Stimulated activated naive B cell treated with anti-CD40 and anti-IgM and Interleukin-4, amounts not matched to agents 10 μg/mL and 1 μg/mL and 100 μg/mL, for 72 hours (primary cell): ENCODE results near the gene ZSCAN5A.
A peak's percentile ranks its signal among the peaks of the same experiment; 100 is the strongest.
"Not testable (repeated sequence)": the region's sequence is repeated elsewhere in the genome, so short reads cannot be mapped to it uniquely, and the experiment has no call there.

Source experiments
- ATAC-seq, 2 donors: fragments of 150-1000 bp; cut with Tn5 transposase; replicated peaks; 2 replicates each; pipeline ENCODE4 v1.10.0; 2021; ENCODE audit warnings: moderate library complexity in 1 of 2
- DNase-seq: peaks from one replicate; pipeline ENCODE4 v3.0.0; 2021
- H3K27ac Mint-ChIP-seq: one replicate; pipeline ENCODE4 v1.8.0; 2022; ENCODE audit warnings: mild to moderate bottlenecking, mixed read lengths
- H3K27me3 Mint-ChIP-seq, 2 donors: one replicate each; pipeline ENCODE4 v1.8.0; 2022; ENCODE audit warnings: mixed read lengths in 2 of 2
- H3K36me3 Mint-ChIP-seq, 2 donors: one replicate each; pipeline ENCODE4 v1.8.0; 2022; ENCODE audit warnings: mixed read lengths in 2 of 2, mild to moderate bottlenecking in 1 of 2
- H3K4me1 Mint-ChIP-seq, 2 donors: one replicate each; pipeline ENCODE4 v1.8.0; 2022; ENCODE audit warnings: mixed read lengths in 2 of 2, mild to moderate bottlenecking in 1 of 2
- H3K4me3 Mint-ChIP-seq, 2 donors: one replicate each; pipeline ENCODE4 v1.8.0; 2022; ENCODE audit warnings: mild to moderate bottlenecking in 2 of 2, mixed read lengths in 2 of 2, moderate library complexity in 1 of 2
- H3K9me3 Mint-ChIP-seq, 2 donors: one replicate each; pipeline ENCODE4 v1.8.0; 2022; ENCODE audit warnings: mixed read lengths in 2 of 2, mild to moderate bottlenecking in 1 of 2

The ZSCAN5A gene

GRCh38 chr19:56272161-56272798 lies 42.4 kb downstream of the ZSCAN5A start, which contains the start of gene EDDM13:
TSS of gene EDDM13 (plus strand) at chr19:56272748. CDS start at chr19:56272835, 87 bp downstream.
- no peaks in the 10 kb centered on the region for H3K4me1 Mint-ChIP-seq
- H3K27me3 Mint-ChIP-seq: no peaks in the 10 kb centered on the region
- peaks cover 14 to 27% of the 10 kb centered on the region in 2 donors for H3K36me3 Mint-ChIP-seq
- ATAC-seq: no peak
- no peaks in the 10 kb centered on the region for H3K9me3 Mint-ChIP-seq
- H3K4me3 Mint-ChIP-seq: no peak within 1 kb of the TSS
- no peak within 1 kb of the TSS for H3K27ac Mint-ChIP-seq
- no peak for DNase-seq

GRCh38 chr19:56271151-56271550 lies 43.5 kb downstream of the ZSCAN5A start:
- Mint-ChIP-seq H3K9me3 (no peaks in the 10 kb centered on the region), H3K36me3 (peaks cover 10 to 21% of the 10 kb centered on the region in 2 donors), H3K27me3 (no peaks in the 10 kb centered on the region), H3K4me1 (no peaks in the 10 kb centered on the region), H3K27ac (no peak overlapping the region), H3K4me3 (no peak overlapping the region)
- no peak for ATAC-seq
- DNase-seq: no peak

GRCh38 chr19:56270676-56271075 lies 44.0 kb downstream of the ZSCAN5A start:
- Mint-ChIP-seq H3K9me3 (no peaks in the 10 kb centered on the region), H3K27ac (no peak overlapping the region), H3K4me1 (no peaks in the 10 kb centered on the region), H3K4me3 (no peak overlapping the region), H3K36me3 (peaks cover 10 to 19% of the 10 kb centered on the region in 2 donors), H3K27me3 (no peaks in the 10 kb centered on the region)
- ATAC-seq: no peak
- no peak for DNase-seq

GRCh38 chr19:56269348-56269747 lies 45.3 kb downstream of the ZSCAN5A start:
- DNase-seq: no peak
- Mint-ChIP-seq H3K4me3 (no peak overlapping the region), H3K27ac (no peak overlapping the region), H3K36me3 (peaks cover 7 to 19% of the 10 kb centered on the region in 2 donors), H3K27me3 (no peaks in the 10 kb centered on the region), H3K4me1 (no peaks in the 10 kb centered on the region), H3K9me3 (no peaks in the 10 kb centered on the region)
- ATAC-seq: no peak

GRCh38 chr19:56266051-56266450 lies 48.6 kb downstream of the ZSCAN5A start:
- DNase-seq (no peak), ATAC-seq (no peak)
- H3K27me3 Mint-ChIP-seq: no peaks in the 10 kb centered on the region
- no peak overlapping the region for H3K27ac Mint-ChIP-seq
- no peaks in the 10 kb centered on the region for H3K4me1 Mint-ChIP-seq
- H3K4me3 Mint-ChIP-seq: no peak overlapping the region
- peaks cover 2 to 8% of the 10 kb centered on the region in 2 donors for H3K36me3 Mint-ChIP-seq
- no peaks in the 10 kb centered on the region for H3K9me3 Mint-ChIP-seq

- no peaks in the 10 kb centered on the region for H3K9me3 Mint-ChIP-seq
Measured at GRCh38 chr19:56263319-56263718, 51.3 kb downstream of the ZSCAN5A start.

GRCh38 chr19:56261932-56262331 lies 52.7 kb downstream of the ZSCAN5A start:
- not testable (repeated sequence) for H3K27me3 Mint-ChIP-seq, ATAC-seq, H3K27ac Mint-ChIP-seq, H3K36me3 Mint-ChIP-seq, H3K9me3 Mint-ChIP-seq, H3K4me3 Mint-ChIP-seq, H3K4me1 Mint-ChIP-seq, DNase-seq

More at GRCh38 chr19:56263319-56263718, 51.3 kb downstream of the ZSCAN5A start:
- no peaks in the 10 kb centered on the region for H3K27me3 Mint-ChIP-seq
- no peaks in the 10 kb centered on the region for H3K4me1 Mint-ChIP-seq
- no peaks in the 10 kb centered on the region for H3K36me3 Mint-ChIP-seq
- H3K27ac Mint-ChIP-seq: no peak overlapping the region
- ATAC-seq (no peak), DNase-seq (no peak)
- H3K4me3 Mint-ChIP-seq: no peak overlapping the region

- Mint-ChIP-seq H3K9me3 (no peaks in the 10 kb centered on the region), H3K36me3 (no peaks in the 10 kb centered on the region), H3K4me1 (no peaks in the 10 kb centered on the region), H3K4me3 (no peak overlapping the region), H3K27me3 (no peaks in the 10 kb centered on the region), H3K27ac (no peak overlapping the region)
- DNase-seq: no peak
- no peak for ATAC-seq
Measured at GRCh38 chr19:56261145-56261544, 53.5 kb downstream of the ZSCAN5A start.

- no peaks in the 10 kb centered on the region for H3K27me3 Mint-ChIP-seq
- peaks cover 0 to 2% of the 10 kb centered on the region in 2 donors for H3K4me1 Mint-ChIP-seq
- no peak for ATAC-seq
- no peaks in the 10 kb centered on the region for H3K36me3 Mint-ChIP-seq
- H3K9me3 Mint-ChIP-seq: no peaks in the 10 kb centered on the region
- H3K27ac Mint-ChIP-seq: no peak overlapping the region
- no peak for DNase-seq
- no peak overlapping the region for H3K4me3 Mint-ChIP-seq
Measured at GRCh38 chr19:56258272-56258671, 56.4 kb downstream of the ZSCAN5A start.

- Mint-ChIP-seq H3K4me1 (peaks cover 4 to 9% of the 10 kb centered on the region in 2 donors), H3K27ac (no peak overlapping the region), H3K4me3 (no peak overlapping the region), H3K27me3 (no peaks in the 10 kb centered on the region), H3K36me3 (peaks cover 7 to 11% of the 10 kb centered on the region in 2 donors), H3K9me3 (peaks cover 6 to 8% of the 10 kb centered on the region in 2 donors)
- no peak for DNase-seq
- ATAC-seq: peak; percentile 42 to 49
Measured at GRCh38 chr19:56253737-56254136, 60.9 kb downstream of the ZSCAN5A start.

GRCh38 chr19:56252699-56253422 lies 61.8 kb downstream of the ZSCAN5A start:
- H3K4me1 Mint-ChIP-seq: peaks cover 4 to 9% of the 10 kb centered on the region in 2 donors
- peaks cover 6 to 8% of the 10 kb centered on the region in 2 donors for H3K9me3 Mint-ChIP-seq
- H3K4me3 Mint-ChIP-seq: no peak overlapping the region
- ATAC-seq: peak; percentile 75 to 83
- peaks cover 7 to 11% of the 10 kb centered on the region in 2 donors for H3K36me3 Mint-ChIP-seq
- peak; percentile 66 for DNase-seq
- no peak overlapping the region for H3K27ac Mint-ChIP-seq
- no peaks in the 10 kb centered on the region for H3K27me3 Mint-ChIP-seq

- not testable (repeated sequence) for ATAC-seq, H3K4me1 Mint-ChIP-seq, H3K27ac Mint-ChIP-seq, DNase-seq, H3K4me3 Mint-ChIP-seq, H3K27me3 Mint-ChIP-seq, H3K9me3 Mint-ChIP-seq
- H3K36me3 Mint-ChIP-seq: peaks cover 7 to 17% of the 10 kb centered on the region in 2 donors
Measured at GRCh38 chr19:56248736-56249338, 65.8 kb downstream of the ZSCAN5A start.

GRCh38 chr19:56245764-56246163 lies 68.9 kb downstream of the ZSCAN5A start:
- not testable (repeated sequence) for H3K27ac Mint-ChIP-seq, ATAC-seq, H3K9me3 Mint-ChIP-seq, H3K36me3 Mint-ChIP-seq, DNase-seq, H3K4me1 Mint-ChIP-seq, H3K4me3 Mint-ChIP-seq, H3K27me3 Mint-ChIP-seq

GRCh38 chr19:56245121-56245740 lies 69.4 kb downstream of the ZSCAN5A start:
- H3K27me3 Mint-ChIP-seq: no peaks in the 10 kb centered on the region
- H3K9me3 Mint-ChIP-seq: no peaks in the 10 kb centered on the region
- no peak overlapping the region for H3K4me3 Mint-ChIP-seq
- H3K27ac Mint-ChIP-seq: no peak overlapping the region
- no peaks in the 10 kb centered on the region for H3K4me1 Mint-ChIP-seq
- no peak for ATAC-seq
- H3K36me3 Mint-ChIP-seq: peaks cover 0 to 10% of the 10 kb centered on the region in 2 donors
- DNase-seq: no peak
